Measurements from ENCODE around the gene ARMH3.

ARMH3 gene

DNA sequence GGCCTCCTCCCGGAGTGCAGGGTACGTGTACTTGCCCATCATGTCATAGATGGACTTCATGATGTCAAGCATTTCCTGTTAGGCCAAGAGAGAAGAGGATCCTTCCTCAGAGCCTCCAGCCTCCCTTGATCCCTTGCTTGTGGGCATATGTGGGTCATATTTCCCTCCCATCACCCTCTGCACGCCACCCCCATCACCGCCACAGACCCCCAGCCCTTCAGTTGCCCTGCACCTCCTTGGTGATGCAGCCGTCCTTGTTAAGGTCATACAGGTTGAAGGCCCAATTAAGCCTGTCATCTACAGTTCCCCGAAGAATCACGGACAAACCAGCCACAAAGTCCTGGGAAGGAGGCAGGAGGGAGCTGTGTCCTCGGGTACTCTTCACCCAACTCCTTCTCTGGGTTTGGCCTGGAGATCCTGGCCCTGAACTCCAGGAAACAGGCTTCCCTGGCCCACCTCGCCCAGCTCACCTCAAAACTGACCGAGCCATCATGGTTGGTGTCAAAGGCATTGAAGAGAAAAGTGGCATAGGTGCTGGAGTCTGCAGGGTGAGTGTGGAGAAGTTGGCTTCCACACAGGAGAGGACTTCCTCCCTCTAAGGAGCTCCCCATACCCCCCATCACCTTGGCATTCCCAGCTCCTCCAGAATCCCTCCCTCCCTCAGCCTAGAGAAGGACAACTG is 227.9 kb downstream of the ARMH3 start:
- DNase-seq = no peak

- no peak for DNase-seq
Measured at GRCh38 chr10:101826852-101827434, 229.0 kb downstream of the ARMH3 start.

- DNase-seq = no peak
Measured at GRCh38 chr10:101824736-101825135, 231.2 kb downstream of the ARMH3 start.

DNA sequence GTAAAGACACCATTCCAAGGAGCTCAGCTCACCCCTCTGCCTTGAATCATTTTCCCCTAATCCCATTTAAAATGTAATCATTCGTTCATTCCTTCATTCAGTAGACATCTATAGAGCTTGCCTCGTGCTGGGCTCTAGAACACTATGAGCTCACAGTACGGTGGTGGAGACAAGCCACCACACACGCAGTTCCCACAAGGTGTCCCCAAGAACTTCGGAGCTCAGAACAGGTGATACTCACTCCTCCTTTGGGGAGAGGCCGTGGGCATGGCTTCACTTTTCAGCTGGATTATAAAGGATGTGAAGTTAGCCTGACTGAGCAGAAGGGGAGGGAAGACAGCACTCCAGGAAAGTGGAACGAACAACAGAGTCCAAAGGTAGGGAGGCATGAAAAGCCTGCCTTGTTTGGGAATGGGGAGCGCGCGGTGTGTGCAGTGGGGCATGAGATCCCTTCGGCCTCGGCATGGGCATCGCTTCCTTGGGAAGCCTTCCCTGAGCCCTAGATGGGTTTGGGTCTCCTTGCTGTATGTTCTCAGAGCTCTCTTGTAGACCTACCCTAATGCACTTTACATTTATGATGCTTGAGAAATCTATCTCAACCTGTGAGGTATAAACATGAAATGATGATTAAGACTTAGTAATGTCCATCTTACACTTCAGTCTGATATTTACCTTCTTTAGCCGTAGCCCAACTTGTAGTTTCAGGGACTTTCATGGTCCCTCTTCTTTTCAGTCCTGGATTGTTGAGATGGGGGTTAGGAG is 236.9 kb downstream of the ARMH3 start:
- DNase-seq = peak; percentile 83

GRCh38 chr10:101818119-101818871 is 237.7 kb downstream of the ARMH3 start, which contains the start of gene OGA:
Gene OGA (minus strand): TSS chr10:101818444. CDS start chr10:101818022, 422 bp downstream.
- peak; percentile 98 for DNase-seq

DNA sequence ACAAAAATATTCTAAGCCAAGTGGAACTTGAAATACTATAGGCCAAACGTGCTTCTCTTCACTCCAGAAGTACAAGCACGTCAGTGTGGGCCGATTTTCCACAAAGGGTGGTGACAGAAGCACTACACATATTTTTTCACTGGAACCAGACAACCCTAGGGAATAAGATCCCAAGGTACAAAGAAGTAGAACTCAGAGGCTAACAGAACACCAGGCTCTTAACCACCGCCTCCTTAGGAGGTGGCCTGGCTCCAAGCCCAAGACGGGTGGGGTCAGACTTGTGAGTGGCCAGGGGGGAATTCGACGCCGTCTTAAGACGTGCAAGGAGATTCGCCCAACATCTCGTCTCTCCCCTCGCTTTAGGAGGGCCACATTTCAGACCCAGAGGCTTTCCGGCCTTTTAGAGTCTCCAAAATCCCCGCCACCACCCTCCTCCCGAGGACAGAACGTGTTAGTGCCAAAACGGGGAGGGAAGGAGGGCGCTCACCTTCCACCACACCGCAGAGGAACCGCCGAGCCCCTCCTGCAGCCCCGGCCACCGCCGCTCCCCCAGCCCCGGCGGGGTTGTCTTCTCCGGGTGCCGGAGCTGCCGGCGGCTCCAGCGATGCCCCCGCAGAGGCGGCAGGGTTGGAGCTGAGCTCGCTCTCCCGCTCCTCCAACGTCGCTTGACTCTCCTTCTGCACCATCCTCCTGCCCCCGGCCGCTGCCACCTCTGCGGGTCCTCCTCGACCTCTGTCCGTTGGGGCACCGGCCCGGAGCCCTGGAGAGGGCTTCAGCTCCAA is 238.4 kb downstream of the ARMH3 start:
- DNase-seq = peak; percentile 64

- DNase-seq = no peak
Measured at GRCh38 chr10:101816913-101817336, 239.0 kb downstream of the ARMH3 start.

- no peak for DNase-seq
Measured at GRCh38 chr10:101816376-101816775, 239.6 kb downstream of the ARMH3 start.

GRCh38 chr10:101814466-101815071 is 241.4 kb downstream of the ARMH3 start:
- DNase-seq = no peak

- no peak for DNase-seq
Measured at GRCh38 chr10:101812606-101813005, 243.4 kb downstream of the ARMH3 start.

DNA sequence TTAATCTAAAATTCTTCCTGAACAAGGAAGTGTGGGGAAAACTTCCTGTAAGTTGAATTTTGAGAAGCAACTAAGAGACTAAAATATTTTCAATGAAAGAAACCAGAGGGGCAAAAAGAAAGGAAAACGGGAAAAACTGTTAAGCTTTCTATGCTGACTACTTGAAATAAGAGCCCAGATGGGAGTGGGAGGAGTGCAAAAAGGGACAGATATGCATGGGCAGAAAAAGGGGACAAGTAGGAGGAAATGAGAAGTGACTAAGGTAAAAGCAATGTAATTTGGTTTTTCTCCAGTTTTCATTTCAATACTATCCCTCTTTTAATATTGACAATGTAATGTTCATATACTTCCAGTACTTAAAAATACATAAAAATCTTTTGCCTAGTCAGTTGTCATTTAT is 248.8 kb downstream of the ARMH3 start:
- no peak for DNase-seq

DNA sequence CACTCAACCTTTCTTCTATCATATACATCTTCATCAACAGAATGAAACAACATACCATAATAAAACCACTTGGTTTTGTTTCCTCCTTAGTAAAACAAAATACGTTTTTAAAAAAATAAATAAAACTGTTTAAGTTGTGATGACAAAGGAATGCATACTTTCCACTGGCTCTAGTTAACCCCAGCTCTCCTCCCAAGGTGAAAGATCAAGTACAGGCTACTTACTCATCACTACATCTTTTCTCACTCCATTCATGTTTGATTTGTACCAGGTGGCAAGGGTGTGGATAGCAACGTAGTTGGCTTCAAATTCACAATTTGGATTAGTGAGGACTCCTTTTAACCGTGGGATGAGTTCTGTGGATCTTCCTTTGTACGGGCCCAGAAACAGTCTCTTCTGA is 252.5 kb downstream of the ARMH3 start:
- DNase-seq = no peak

DNA sequence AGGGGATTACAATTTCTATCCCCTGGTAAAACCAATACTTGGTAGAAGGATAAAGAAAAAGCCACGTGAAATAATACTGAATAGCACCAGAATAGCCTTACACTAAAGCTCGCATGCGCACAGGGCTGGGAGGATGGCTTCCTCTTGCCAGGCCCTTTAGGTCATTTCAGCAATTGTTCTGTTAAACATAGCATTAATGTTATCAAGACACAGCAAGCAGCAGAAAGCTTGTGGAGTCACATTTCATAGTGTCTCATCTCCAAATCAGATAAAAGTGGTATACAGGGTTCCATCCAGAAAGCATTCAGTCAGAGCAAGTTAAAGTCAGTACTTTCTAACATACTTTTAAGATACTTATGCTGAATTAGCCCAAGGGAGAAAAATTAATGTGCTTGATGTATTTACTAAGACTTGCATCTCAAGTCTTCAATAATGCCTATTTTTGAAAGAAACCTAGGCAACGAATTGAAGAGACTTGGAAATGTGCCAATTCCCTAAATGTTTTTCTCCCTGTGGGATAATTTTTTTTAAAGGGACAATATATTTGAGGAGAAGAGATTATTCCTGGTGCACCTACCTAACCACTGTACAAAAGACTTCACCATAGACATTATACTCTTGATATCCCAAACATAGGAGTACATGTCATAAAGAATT is 258.4 kb downstream of the ARMH3 start:
- peak; percentile 4 for DNase-seq
